Stimulated activated CD8-positive, alpha-beta memory T cell treated with anti-CD3 and anti-CD28 coated beads, Interleukin-7, amount 100 ng/mL, for 48 hours (primary cell): ENCODE results near the gene DPH1.

Experiments
- DNase-seq, 2 donors: peaks; one replicate each; pipeline ENCODE4 v3.0.0-alpha.2; 2020; ENCODE audit warnings: low read depth in 1 of 2; ENCODE audit errors: extremely low read depth in 1 of 2

DPH1 gene

GRCh38 chr17:2075336-2076086 lies 45.6 kb downstream of the DPH1 start:
- DNase-seq = no peak

GRCh38 chr17:2076087-2076984 lies 46.4 kb downstream of the DPH1 start:
- DNase-seq = no peak

- no peak for DNase-seq
These were observed 47.1 kb downstream of the DPH1 start for GRCh38 chr17:2077040-2077439.

- DNase-seq = no peak
These were observed 51.6 kb downstream of the DPH1 start for GRCh38 chr17:2081564-2081963.

GRCh38 chr17:2082003-2082781 lies 52.2 kb downstream of the DPH1 start:
- no peak for DNase-seq

GRCh38 chr17:2083613-2084035 lies 53.7 kb downstream of the DPH1 start:
- no peak for DNase-seq

GRCh38 chr17:2084036-2084765 lies 54.2 kb downstream of the DPH1 start:
- no peak for DNase-seq

- no peak for DNase-seq
These were observed 55.1 kb downstream of the DPH1 start for GRCh38 chr17:2084766-2085647.

GRCh38 chr17:2085648-2085949 lies 55.6 kb downstream of the DPH1 start:
- no peak for DNase-seq

GRCh38 chr17:2086306-2086705 lies 56.4 kb downstream of the DPH1 start:
- DNase-seq = no peak

GRCh38 chr17:2087597-2088211 lies 57.8 kb downstream of the DPH1 start:
- peak; percentile 45 to 47 for DNase-seq

- no peak for DNase-seq
These were observed 59.1 kb downstream of the DPH1 start for GRCh38 chr17:2089021-2089422.

- no peak for DNase-seq
These were observed 60.3 kb downstream of the DPH1 start for GRCh38 chr17:2090210-2090641.

- no peak for DNase-seq
These were observed 61.0 kb downstream of the DPH1 start for GRCh38 chr17:2090804-2091534.

- DNase-seq = no peak
These were observed 62.3 kb downstream of the DPH1 start for GRCh38 chr17:2092253-2092652.

- DNase-seq = no peak
These were observed 63.4 kb downstream of the DPH1 start for GRCh38 chr17:2093349-2093748.
